Thoracic aorta (tissue), 2 donors: Measurements from ENCODE around the gene KCNQ5. TPM values are rescaled to one million over a fixed set of nuclear protein-coding genes. Genes with fewer than 3 reads are reported as not detected.

ENCODE experiments used
- ATAC-seq: fragments of 150-250 bp; one replicate; pipeline ENCODE4 v1.8.0; 2017; ENCODE audit warnings: low read depth; ENCODE audit not compliant: insufficient number of reproducible peaks, low FRiP score
- DNase-seq: peaks from one replicate; pipeline ENCODE4 v3.0.0-alpha.2; 2020; ENCODE audit warnings: low spot score
- H3K27ac ChIP-seq, 2 donors: fragments of 200-600 bp; sonication (generic); 1 replicate in 1 of 2; 2 replicates in 1 of 2; pipeline ENCODE4 v1.5.1; 2016; ENCODE audit warnings: mild to moderate bottlenecking in 2 of 2, moderate library complexity in 2 of 2
- H3K27me3 ChIP-seq: fragments of 200-600 bp; sonication (generic); replicated peaks from 2 replicates; pipeline ENCODE4 v1.6.0; 2016; ENCODE audit warnings: mild to moderate bottlenecking; ENCODE audit not compliant: insufficient read depth
- H3K36me3 ChIP-seq: fragments of 200-600 bp; sonication (generic); one replicate; pipeline ENCODE4 v1.5.1; 2016
- H3K4me1 ChIP-seq, 2 donors: fragments of 200-600 bp; sonication (generic); 1 replicate in 1 of 2; 2 replicates in 1 of 2; pipeline versions ENCODE4 v1.5.1 to v1.6.0; 2016; ENCODE audit warnings: low read depth in 2 of 2, mild to moderate bottlenecking in 1 of 2; ENCODE audit not compliant: control insufficient read depth in 1 of 2
- H3K4me3 ChIP-seq: fragments of 200-600 bp; sonication (generic); 2 replicates; pipeline ENCODE4 v1.5.1; 2016; ENCODE audit warnings: mild to moderate bottlenecking
- H3K9me3 ChIP-seq: fragments of 200-600 bp; sonication (generic); 2 replicates; pipeline ENCODE4 v1.5.1; 2016
- total RNA-seq, 2 donors: library from RNA; depleted of rRNA; stranded (reverse); fragments of >200 nt; gene quantifications; one replicate each; pipeline versions ENCODE4 v1.1.0 to v1.2.3, GENCODE V29; 2016
- TF ChIP-seq, protein P1 (sequence below): fragments of 200-600 bp; sonication (generic); IDR thresholded peaks from one replicate; pipeline ENCODE4 v1.5.1; 2019; ENCODE audit warnings: antibody characterized with exemption

KCNQ5 gene
- total RNA-seq, 2 donors from 2014 or later: 7.3 to 8.5 TPM

DNA sequence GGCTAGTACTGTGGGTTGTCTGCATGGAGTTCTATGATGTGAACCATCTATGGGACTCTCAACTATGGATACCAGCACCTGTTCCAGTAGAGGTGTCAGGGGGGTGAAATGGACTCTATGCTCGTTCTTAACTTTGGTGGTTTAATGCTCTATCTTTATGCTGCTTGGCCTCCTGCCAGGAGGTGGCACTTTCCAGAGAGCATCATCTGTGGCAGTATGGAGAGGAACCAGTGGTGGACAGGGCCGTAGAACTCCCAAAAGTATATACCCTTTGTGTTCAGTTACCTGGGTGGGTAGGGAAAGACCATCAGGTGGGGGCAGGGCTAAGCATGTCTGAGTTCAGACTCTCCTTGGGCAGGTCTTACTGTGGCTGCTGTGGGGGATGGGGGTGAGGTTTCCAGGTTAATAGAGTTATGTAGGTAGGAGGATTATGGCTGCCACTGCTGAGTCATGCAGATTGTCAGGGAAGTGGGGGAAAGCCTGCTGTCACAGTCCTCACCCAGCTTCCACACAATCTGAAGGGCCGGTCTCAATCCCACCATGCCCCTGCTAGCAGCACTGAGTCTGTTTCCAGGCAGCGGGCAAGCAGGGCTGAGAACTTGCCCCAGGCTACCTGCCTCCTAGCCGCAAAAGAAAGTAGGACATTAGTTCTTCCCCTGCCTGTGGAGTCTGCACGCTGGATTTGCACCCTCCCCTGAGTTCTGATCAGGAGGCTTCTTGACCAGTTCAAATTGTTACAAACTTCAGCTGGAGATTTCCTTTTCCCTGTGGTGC is 284.0 kb downstream of the KCNQ5 start:
- no peak overlapping the region for H3K4me3 ChIP-seq
- H3K27me3 ChIP-seq: no peaks in the 10 kb centered on the region
- H3K36me3 ChIP-seq: no peaks in the 10 kb centered on the region
- ATAC-seq: no peak
- DNase-seq: no peak
- no peak overlapping the region for H3K27ac ChIP-seq
- H3K4me1 ChIP-seq: no peaks in the 10 kb centered on the region
- no peaks in the 10 kb centered on the region for H3K9me3 ChIP-seq
- TF ChIP-seq, protein P1, sequence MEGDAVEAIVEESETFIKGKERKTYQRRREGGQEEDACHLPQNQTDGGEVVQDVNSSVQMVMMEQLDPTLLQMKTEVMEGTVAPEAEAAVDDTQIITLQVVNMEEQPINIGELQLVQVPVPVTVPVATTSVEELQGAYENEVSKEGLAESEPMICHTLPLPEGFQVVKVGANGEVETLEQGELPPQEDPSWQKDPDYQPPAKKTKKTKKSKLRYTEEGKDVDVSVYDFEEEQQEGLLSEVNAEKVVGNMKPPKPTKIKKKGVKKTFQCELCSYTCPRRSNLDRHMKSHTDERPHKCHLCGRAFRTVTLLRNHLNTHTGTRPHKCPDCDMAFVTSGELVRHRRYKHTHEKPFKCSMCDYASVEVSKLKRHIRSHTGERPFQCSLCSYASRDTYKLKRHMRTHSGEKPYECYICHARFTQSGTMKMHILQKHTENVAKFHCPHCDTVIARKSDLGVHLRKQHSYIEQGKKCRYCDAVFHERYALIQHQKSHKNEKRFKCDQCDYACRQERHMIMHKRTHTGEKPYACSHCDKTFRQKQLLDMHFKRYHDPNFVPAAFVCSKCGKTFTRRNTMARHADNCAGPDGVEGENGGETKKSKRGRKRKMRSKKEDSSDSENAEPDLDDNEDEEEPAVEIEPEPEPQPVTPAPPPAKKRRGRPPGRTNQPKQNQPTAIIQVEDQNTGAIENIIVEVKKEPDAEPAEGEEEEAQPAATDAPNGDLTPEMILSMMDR: no peak

DNA sequence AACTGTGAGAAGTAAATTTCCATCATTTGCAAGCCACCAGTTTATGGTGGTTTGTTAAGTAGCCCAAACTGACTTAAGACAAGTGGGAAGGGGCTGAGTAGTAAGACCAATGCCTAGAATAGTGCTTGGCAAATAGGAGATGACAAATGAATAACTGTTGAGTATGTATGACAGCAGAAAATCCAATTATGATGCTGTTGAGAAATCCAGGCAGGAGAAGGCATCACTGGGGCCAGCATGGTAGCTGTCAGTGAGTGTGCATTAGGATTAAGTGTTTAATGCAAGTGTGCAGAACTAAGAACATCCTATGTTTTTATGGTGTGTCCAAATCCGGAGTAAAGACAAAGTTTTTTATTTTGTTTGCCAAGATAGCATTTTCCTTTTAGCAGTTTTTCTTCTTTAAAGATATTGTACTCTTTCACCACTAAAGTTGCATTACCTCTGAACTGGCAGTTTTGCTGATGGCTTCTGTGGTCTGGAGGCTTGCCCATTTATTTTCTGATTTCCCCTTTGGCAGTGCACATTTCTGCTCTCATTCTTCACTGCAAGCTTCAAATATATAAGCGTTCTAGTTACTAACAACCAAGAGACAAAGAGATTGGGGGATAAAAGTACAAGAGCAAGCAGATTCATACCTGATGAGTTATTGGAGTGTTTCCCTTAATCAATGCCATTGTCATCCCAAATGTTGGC is 289.7 kb downstream of the KCNQ5 start:
- peaks cover 0 to 18% of the 10 kb centered on the region in 2 donors for H3K4me1 ChIP-seq
- no peaks in the 10 kb centered on the region for H3K36me3 ChIP-seq
- ATAC-seq (no peak), DNase-seq (no peak)
- TF ChIP-seq, protein P1: no peak
- no peak overlapping the region for H3K4me3 ChIP-seq
- H3K27ac ChIP-seq: no peak overlapping the region
- H3K27me3 ChIP-seq: no peaks in the 10 kb centered on the region
- no peaks in the 10 kb centered on the region for H3K9me3 ChIP-seq

DNA sequence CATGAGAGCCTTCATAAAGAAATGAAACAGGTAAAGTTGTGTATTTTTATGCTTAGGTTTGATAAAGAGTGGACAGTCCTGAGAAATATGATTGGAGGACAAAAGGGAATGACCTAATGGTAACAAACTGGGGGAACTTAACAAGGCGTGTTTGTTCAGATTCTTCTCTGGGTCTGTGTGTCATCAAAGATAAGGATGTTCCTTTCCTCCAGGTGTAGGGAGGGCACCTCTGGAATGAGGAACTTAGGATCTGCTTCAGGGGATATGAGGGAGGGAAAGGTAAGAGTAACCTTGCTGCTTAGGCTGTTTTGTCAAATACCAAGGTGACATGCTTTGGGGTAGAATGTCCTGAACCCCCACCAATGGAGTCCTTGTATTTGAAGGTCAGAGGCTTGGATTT is 291.9 kb downstream of the KCNQ5 start:
- no peaks in the 10 kb centered on the region for H3K9me3 ChIP-seq
- ATAC-seq: no peak
- TF ChIP-seq, protein P1: no peak

DNA sequence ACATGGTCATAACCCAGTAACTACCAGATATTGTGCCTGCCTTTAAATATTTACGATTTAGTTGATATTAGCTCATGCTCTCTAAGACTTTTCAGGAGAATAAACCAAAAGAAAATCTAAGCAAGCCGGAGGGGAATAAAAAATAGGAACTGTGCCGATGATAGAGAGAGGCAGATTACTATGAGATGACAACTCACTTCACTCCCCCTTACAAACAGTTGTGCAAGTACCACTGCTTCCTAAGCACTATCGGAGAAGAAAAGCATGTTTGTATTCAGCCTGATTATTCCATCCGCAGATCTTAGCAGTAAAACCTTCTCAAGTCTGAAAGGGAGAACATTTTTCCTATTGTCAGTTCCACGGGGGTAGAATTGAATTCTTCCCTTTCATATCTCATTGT is 294.4 kb downstream of the KCNQ5 start:
- no peak overlapping the region for H3K4me3 ChIP-seq
- no peak overlapping the region for H3K27ac ChIP-seq
- H3K36me3 ChIP-seq: no peaks in the 10 kb centered on the region
- H3K9me3 ChIP-seq: no peaks in the 10 kb centered on the region
- TF ChIP-seq, protein P1: no peak
- no peaks in the 10 kb centered on the region for H3K27me3 ChIP-seq
- no peak for ATAC-seq
- no peak for DNase-seq
- peaks cover 0 to 18% of the 10 kb centered on the region in 2 donors for H3K4me1 ChIP-seq

More for the DNA sequence above, 291.9 kb downstream of the KCNQ5 start:
- H3K36me3 ChIP-seq: no peaks in the 10 kb centered on the region
- H3K27ac ChIP-seq: no peak overlapping the region
- H3K4me1 ChIP-seq: peaks cover 0 to 18% of the 10 kb centered on the region in 2 donors
- no peak overlapping the region for H3K4me3 ChIP-seq
- no peak for DNase-seq
- no peaks in the 10 kb centered on the region for H3K27me3 ChIP-seq

DNA sequence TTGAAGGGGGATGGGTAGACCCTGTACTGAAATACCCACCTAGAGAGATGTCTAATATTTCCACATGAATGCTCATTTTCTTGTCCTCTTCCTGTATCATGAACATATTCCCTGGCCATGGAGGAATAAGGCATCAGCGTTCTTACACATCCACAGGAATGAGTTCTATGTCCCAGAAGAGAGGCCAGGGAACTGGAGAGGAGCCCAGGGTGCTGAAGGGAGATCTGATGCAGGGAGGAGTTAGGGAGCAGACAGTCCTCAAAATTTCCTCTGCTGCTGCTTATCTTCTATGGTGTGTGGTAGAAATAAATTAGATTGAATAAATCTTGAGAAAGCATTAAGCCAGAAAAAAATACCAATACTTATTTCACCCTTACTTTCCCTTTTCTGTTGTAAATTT is 295.0 kb downstream of the KCNQ5 start:
- no peak for DNase-seq
- no peaks in the 10 kb centered on the region for H3K9me3 ChIP-seq
- TF ChIP-seq, protein P1: no peak
- no peaks in the 10 kb centered on the region for H3K27me3 ChIP-seq
- H3K36me3 ChIP-seq: no peaks in the 10 kb centered on the region
- no peak overlapping the region for H3K27ac ChIP-seq
- no peak for ATAC-seq
- H3K4me1 ChIP-seq: peaks cover 0 to 16% of the 10 kb centered on the region in 2 donors
- H3K4me3 ChIP-seq: no peak overlapping the region
